Measurements from ENCODE around the gene ELN. TPM values are rescaled to one million over a fixed set of nuclear protein-coding genes. Genes with fewer than 3 reads are reported as not detected.

ELN gene
- total and polyA plus RNA-seq, 2 of the 4 experiments (the other 2 are of a cell fraction): 2.2 to 14.3 TPM

- Histone ChIP-seq H2AK5ac (ENCODE audit: low read depth, low read length) (no peak overlapping the region), H3K23ac (ENCODE audit: low read depth, low read length) (no peak overlapping the region), H2AFZ (replicated peaks; ENCODE audit: low read length, poor library complexity) (no peak overlapping the region), H2AK9ac (replicated peaks; ENCODE audit: low read depth, low read length, poor library complexity) (no peak overlapping the region), H3K4me1 (ENCODE audit: control insufficient read depth, insufficient read depth, low read length) (peaks cover 4% of the 10 kb centered on the region), H3K9ac (ENCODE audit: low read depth, low read length) (no peak overlapping the region), H3K4ac (ENCODE audit: low read depth, low read length) (no peak overlapping the region), H2BK15ac (ENCODE audit: low read depth, low read length) (no peak overlapping the region), H4K91ac (ENCODE audit: insufficient read depth, low read depth, low read length) (no peak overlapping the region), H3K14ac (replicated peaks; ENCODE audit: low read depth, low read length) (no peak overlapping the region), H4K20me1 (ENCODE audit: insufficient read depth, low read length) (no peaks in the 10 kb centered on the region), H3K56ac (ENCODE audit: extremely low read depth, insufficient read depth, low read length) (no peak overlapping the region), H3K36me3 (ENCODE audit: control insufficient read depth, insufficient read depth, low read length) (no peaks in the 10 kb centered on the region), H3K27ac (ENCODE audit: insufficient read depth, low read length) (no peak overlapping the region), H4K5ac (ENCODE audit: low read depth, low read length) (no peak overlapping the region), H3K79me1 (ENCODE audit: low read depth in 1 of 2, low read length in 2 of 2) (no peaks in the 10 kb centered on the region), H3K9me3 (ENCODE audit: control insufficient read depth, insufficient read depth, low read length) (no peaks in the 10 kb centered on the region), H3K4me2 (ENCODE audit: low read depth, low read length) (no peak overlapping the region), H2BK5ac (ENCODE audit: low read depth, low read length, poor library complexity, severe bottlenecking) (no peak overlapping the region), H3K4me3 (ENCODE audit: insufficient read depth, low read depth, low read length) (no peak overlapping the region), H4K8ac (ENCODE audit: low read depth in 2 of 2, low read length in 2 of 2) (no peak overlapping the region), H2BK120ac (ENCODE audit: low read depth, low read length) (no peak overlapping the region), H3K18ac (ENCODE audit: low read depth, low read length) (no peak overlapping the region), H3K27me3 (ENCODE audit: control insufficient read depth, insufficient read depth, low read length) (no peaks in the 10 kb centered on the region; the same call in 1 of the 2 replicates), H2BK20ac (ENCODE audit: low read depth, low read length) (no peak overlapping the region), H3K9me1 (ENCODE audit: insufficient read depth, low read length) (no peaks in the 10 kb centered on the region)
- no CpG with 5 or more reads among the region's 2 CpGs for WGBS, 2 experiments (ENCODE audit: extremely low coverage in 2 of 2, insufficient read length in 1 of 2)
- in situ Hi-C loops (cut with MboI; ENCODE audit: low sequenced_read_pairs) (no loop called here), dilution Hi-C loops (cut with HindIII; ENCODE audit: low sequenced_read_pairs, unreplicated experiment) (no loop called here), intact Hi-C loops (cut with micrococcal nuclease) (no loop called here)
- DNase-seq (no peak), ATAC-seq (ENCODE audit: low read depth) (no peak)
- CTCF ChIA-PET: no interaction called here
- TF ChIP-seq MAFK (IDR thresholded peaks at IDR 0.05; ENCODE audit: low read depth, low read length): no peak
- POLR2A ChIA-PET (ENCODE audit: unreplicated experiment): no interaction called here
- BruUV-seq (replicated peaks): no TSS peak
Observed at GRCh38 chr7:74059037-74059436, 31.1 kb downstream of the ELN start.

Measured in IMR-90 (cell line).